Stimulated activated CD4-positive, alpha-beta T cell treated with anti-CD3 and anti-CD28 coated beads, TNF-alpha, amount 100 ng/mL, for 4 hours (primary cell): ENCODE measurements around the gene KCTD5.
"Not testable (repeated sequence)": the region's sequence is repeated elsewhere in the genome, so short reads cannot be mapped to it uniquely, and the experiment has no call there.

Source experiments
- DNase-seq, 3 experiments: peaks; one replicate each; pipeline ENCODE4 v3.0.0-alpha.2; 2020; ENCODE audit warnings: low read depth in 3 of 3

KCTD5 gene

GRCh38 chr16:2682209-2683021 lies at the start of gene KCTD5:
Gene KCTD5 (plus strand): TSS chr16:2682523. CDS start chr16:2682549, 26 bp downstream.
- DNase-seq = peak; percentile 92 to 94 (median 94)

DNA sequence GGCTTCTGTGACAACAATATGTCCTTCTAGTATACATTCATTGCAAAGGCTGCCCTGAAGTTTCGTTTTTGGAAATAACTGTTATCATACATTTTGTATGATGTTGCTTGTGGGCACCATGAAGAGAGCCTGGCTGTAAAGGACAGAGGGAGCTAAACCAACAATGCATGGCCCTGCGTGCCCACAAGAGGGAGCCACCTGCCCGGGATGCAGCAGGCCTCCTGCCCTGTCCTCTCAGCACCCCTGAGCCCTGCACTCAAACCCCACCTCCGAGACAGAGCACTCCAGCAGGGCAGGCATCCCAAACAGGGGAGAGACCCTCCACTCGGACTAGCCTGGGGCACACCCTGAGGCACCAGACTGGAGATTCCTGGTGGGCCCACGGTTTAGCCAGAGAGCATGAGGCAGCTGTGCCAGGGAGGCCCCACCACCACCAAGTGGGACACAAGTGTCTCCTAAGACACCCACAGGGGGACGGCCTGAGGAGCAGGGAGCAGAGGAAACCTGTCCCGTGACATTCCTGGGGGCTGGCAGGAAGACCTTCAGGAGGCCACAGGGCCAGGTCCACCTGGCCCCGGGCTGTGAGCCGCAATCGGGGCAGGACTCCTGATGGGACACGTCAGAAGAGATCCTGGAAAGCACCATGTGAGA lies 43.1 kb upstream of the KCTD5 start:
- DNase-seq = not testable (repeated sequence)

DNA sequence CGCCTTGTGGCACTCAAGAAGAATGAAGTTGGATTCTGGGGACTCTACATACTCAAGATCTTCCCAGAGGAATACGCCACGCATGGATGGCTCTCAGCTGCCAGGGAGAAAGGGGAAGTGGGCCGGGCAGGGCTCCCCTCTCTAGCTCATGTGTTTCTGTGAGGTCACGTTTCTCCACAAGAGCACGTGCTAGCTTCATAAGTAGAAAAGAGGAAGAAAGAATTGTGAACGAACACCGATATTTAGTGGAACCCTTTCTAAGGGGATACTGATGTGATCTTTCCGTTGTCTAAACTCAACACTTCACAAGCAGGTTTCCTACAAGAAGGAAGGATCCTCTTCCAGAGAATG lies 42.6 kb upstream of the KCTD5 start:
- not testable (repeated sequence) for DNase-seq

GRCh38 chr16:2642561-2642960 lies 39.8 kb upstream of the KCTD5 start:
- not testable (repeated sequence) for DNase-seq

- DNase-seq = not testable (repeated sequence)
These were observed 37.4 kb upstream of the KCTD5 start for GRCh38 chr16:2644754-2645453.

- DNase-seq = not testable (repeated sequence)
These were observed 31.0 kb upstream of the KCTD5 start for GRCh38 chr16:2651268-2651871.

GRCh38 chr16:2653915-2654314 lies 28.4 kb upstream of the KCTD5 start:
- DNase-seq = not testable (repeated sequence)

DNA sequence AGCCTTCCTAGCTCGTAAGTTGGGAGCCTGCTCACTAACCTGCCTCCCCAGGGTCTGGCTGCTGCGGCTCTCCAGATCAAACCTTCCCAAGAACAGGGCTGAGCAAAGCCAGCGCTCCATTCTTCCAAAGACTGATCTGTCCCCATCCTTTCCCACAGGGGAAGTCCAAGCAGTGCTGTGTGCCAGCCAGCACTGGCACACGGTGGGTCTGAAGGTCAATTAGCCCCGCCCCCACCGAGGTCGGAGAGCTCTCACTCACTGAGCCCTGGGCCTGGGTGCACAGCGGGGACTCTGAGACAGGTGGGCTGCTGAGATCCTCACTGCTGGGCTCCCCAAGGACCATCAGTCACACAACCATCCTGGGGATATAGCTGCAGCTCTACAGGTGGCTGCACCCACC lies 27.4 kb upstream of the KCTD5 start:
- not testable (repeated sequence) for DNase-seq

- DNase-seq = no peak
These were observed 25.3 kb upstream of the KCTD5 start for GRCh38 chr16:2656985-2657384.

DNA sequence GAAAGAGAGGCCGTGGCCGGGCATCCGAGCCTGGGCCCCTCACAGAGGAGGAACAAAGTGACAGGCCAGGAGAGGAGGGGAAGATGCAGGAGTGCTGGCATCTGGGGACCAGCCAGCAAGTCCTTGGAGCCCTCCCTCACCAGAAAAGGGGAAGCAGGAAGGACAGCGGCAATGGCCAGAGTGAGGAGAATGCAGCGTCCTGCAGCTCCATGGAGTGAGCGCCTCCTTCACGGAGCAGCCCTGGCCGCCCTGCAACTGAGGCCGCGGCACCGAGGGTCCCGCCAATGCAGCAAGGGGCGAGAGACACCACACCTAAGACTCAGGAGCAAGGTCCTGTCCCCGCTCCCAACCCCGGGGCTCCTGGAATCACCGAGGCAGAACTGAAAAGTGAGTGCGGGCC lies 24.5 kb upstream of the KCTD5 start:
- DNase-seq = not testable (repeated sequence)

- not testable (repeated sequence) for DNase-seq
These were observed 22.8 kb upstream of the KCTD5 start for GRCh38 chr16:2659560-2659959.

GRCh38 chr16:2660014-2660662 lies 22.2 kb upstream of the KCTD5 start:
- not testable (repeated sequence) for DNase-seq

- DNase-seq = not testable (repeated sequence)
These were observed 21.5 kb upstream of the KCTD5 start for GRCh38 chr16:2660755-2661373.

- peak in 1 of 3 experiments; percentile 34 for DNase-seq
These were observed 18.5 kb upstream of the KCTD5 start for GRCh38 chr16:2663553-2664546.

- no peak for DNase-seq
These were observed 17.7 kb upstream of the KCTD5 start for GRCh38 chr16:2664574-2664982.

DNA sequence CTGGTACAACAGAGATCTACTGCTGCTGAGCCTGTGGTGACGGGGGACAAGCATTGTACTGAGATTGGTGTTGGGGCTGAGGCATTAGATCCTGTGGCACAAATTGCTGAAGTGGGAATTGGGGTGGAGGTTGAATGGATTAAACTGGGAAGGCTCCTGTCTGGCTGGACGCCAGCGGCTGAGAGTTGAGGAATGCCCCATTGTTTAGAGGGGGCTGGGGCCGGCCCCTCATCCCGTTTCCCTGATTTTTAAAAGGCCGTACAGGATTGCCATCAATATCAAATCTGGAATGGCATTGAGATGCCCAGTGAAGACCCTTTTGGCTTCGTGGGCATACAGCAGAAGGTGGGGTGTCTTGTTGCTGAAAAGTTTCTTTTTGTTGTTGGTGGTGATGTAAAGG lies 15.7 kb upstream of the KCTD5 start:
- DNase-seq = not testable (repeated sequence)

DNA sequence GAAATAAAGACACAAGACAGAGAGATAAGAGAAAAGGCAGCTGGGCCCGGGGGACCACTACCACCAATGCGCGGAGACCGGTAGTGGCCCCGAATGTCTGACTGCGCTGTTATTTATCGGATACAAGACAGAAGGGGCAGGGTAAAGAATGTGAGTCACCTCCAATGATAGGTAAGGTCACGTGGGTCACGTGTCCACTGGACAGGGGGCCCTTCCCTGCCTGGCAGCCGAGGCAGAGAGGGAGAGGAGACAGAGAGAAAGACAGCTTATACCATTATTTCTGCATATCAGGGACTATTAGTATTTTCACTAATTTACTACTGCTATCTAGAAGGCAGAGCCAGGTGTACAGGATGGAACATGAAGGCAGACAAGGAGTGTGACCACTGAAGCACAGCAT lies 12.7 kb upstream of the KCTD5 start:
- not testable (repeated sequence) for DNase-seq

GRCh38 chr16:2670017-2670416 lies 12.3 kb upstream of the KCTD5 start:
- peak; percentile 27 to 41 (median 37) for DNase-seq

- DNase-seq = not testable (repeated sequence)
These were observed 11.1 kb upstream of the KCTD5 start for GRCh38 chr16:2671193-2671592.

DNA sequence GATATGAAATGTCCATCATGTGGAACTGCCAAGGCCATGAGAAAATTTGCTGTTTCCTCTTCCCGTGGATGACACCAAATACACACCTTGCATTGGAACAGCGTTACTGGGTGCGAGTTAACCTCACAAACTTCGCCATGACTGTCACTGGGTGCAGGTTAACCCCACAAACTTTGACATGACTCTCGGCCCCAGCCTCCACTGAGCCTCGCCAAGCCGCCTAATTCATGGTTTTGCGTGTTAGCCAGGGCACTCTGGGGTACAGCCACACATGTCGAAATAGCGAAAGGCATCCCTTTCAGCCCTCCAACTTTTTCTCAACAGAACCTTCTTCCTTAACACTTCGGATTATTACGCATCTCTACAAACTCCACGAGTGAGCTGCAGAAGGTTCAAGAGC lies 10.6 kb upstream of the KCTD5 start:
- DNase-seq = no peak
